Measurements from ENCODE around the gene PDGFRB. TPM values are rescaled to one million over a fixed set of nuclear protein-coding genes. Genes with fewer than 3 reads are reported as not detected.

PDGFRB gene
- total RNA-seq, 1 donor from 2014 or later, result 74.8 TPM

DNA sequence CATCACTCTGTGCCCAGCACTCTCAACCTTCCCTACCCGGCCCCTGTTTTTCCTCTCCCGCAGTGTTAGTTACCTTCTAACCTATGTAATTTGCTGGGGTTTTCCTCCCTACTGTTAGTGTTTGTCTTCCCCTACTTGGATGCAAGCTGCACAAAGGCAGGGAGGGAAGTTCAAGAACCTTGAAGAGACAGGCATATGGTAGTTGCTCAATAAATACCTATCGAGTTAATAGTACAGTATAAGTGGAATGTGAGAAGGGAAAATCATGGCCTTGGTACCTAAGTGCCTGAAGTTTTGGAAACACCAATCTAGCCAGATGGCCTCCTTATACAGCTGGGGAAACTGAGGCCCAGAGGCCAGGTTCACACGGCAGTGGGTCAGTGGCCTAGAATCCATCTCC lies 24.2 kb downstream of the PDGFRB start:
- Mint-ChIP-seq H3K4me1 (ENCODE audit: unreplicated experiment) (peaks cover 33% of the 10 kb centered on the region), H3K36me3 (peaks cover 3% of the 10 kb centered on the region), H3K4me3 (no peak overlapping the region), H3K27me3 (peaks cover 16% of the 10 kb centered on the region), H3K27ac (no peak overlapping the region), H3K9me3 (no peaks in the 10 kb centered on the region)
- no peak for DNase-seq (ENCODE audit: extremely low spot score, unreplicated experiment)
- TF ChIP-seq, protein P1, sequence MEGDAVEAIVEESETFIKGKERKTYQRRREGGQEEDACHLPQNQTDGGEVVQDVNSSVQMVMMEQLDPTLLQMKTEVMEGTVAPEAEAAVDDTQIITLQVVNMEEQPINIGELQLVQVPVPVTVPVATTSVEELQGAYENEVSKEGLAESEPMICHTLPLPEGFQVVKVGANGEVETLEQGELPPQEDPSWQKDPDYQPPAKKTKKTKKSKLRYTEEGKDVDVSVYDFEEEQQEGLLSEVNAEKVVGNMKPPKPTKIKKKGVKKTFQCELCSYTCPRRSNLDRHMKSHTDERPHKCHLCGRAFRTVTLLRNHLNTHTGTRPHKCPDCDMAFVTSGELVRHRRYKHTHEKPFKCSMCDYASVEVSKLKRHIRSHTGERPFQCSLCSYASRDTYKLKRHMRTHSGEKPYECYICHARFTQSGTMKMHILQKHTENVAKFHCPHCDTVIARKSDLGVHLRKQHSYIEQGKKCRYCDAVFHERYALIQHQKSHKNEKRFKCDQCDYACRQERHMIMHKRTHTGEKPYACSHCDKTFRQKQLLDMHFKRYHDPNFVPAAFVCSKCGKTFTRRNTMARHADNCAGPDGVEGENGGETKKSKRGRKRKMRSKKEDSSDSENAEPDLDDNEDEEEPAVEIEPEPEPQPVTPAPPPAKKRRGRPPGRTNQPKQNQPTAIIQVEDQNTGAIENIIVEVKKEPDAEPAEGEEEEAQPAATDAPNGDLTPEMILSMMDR (conservative IDR thresholded peaks at IDR 0.05), result no peak

DNA sequence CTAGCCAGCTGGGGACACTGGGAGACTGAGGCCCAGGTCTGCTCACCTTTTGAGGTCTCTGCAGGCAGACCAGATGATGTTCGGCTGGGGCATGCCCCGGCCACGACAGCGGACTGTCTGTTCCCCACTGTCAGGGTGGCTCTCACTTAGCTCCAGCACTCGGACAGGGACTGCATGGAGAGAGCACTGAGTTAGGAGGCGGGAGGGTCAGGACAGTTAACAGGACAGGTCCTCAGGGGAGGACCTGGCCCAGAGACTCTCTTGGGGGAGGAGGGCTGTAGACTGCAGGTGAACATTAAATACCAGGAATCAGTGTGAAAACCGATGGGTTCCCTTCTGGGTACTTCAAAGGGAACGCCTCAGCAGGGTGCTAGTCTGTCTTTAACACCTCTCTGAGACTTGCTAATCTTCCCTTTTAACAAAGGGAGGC lies 25.1 kb downstream of the PDGFRB start:
- peaks cover 16% of the 10 kb centered on the region for H3K27me3 Mint-ChIP-seq
- peaks cover 28% of the 10 kb centered on the region for H3K4me1 Mint-ChIP-seq (ENCODE audit: unreplicated experiment)

DNA sequence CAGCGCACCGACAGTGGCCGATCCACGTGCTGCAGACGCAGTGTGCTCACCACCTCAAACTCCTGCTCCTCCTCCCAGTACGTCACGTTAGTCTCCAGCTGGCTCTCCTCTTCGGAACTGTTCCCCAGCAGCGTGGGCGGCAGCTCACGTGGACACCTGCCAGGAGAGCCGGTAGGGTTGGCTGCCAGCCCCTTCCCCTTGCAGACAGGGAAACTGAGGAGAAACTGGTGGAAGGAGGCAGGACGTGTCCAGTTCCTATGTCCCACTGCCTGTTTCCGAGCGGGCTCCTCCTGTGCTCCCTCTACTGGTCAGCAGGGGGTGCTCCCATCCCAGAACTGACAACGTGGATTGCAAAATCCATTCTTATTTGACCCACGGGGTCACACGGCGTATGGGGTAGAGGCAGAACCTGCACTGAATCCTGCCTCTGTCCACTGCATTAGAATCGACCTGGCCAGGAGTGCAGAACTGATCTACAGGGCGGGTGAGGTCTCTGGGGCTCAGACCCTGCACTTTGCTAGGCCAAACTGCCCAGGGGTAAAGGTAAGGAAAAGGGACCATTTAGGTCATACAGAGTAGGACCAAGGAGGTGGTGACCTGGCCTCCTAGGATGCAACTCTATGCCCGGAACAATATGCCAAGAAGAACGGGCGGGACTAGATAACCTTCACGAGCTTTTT lies 25.7 kb downstream of the PDGFRB start:
- H3K27me3 Mint-ChIP-seq, result peaks cover 16% of the 10 kb centered on the region
- H3K36me3 Mint-ChIP-seq, result peaks cover 3% of the 10 kb centered on the region
- TF ChIP-seq, protein P1 (conservative IDR thresholded peaks at IDR 0.05), result peak; percentile 95
- no peak for DNase-seq (ENCODE audit: extremely low spot score, unreplicated experiment)
- peaks cover 27% of the 10 kb centered on the region for H3K4me1 Mint-ChIP-seq (ENCODE audit: unreplicated experiment)
- H3K9me3 Mint-ChIP-seq, result no peaks in the 10 kb centered on the region
- H3K27ac Mint-ChIP-seq, result peak overlapping the region; percentile 23
- no peak overlapping the region for H3K4me3 Mint-ChIP-seq

More for the DNA sequence above, 25.1 kb downstream of the PDGFRB start:
- Mint-ChIP-seq H3K9me3 (no peaks in the 10 kb centered on the region), H3K36me3 (peaks cover 3% of the 10 kb centered on the region), H3K27ac (no peak overlapping the region), H3K4me3 (no peak overlapping the region)
- TF ChIP-seq, protein P1 (conservative IDR thresholded peaks at IDR 0.05), result no peak
- DNase-seq (ENCODE audit: extremely low spot score, unreplicated experiment), result no peak

DNA sequence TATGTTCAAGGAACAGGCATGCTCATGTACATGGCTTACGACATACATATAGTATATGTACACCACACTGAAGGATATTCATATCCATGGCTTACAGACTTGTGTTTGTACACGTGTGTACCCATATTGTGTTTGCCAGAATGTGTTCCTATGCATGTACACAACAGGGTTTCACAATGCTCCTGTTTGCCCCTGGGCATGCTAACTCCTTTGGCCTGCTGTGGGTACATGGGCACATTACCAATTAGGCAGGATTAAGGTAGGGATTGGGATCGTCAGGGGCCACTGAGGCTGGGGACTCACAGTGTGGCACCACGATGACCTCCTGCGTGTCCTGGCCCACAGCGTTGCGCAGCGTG lies 26.2 kb downstream of the PDGFRB start:
- Mint-ChIP-seq H3K4me1 (ENCODE audit: unreplicated experiment) (peaks cover 25% of the 10 kb centered on the region), H3K36me3 (peaks cover 3% of the 10 kb centered on the region), H3K27ac (no peak overlapping the region), H3K4me3 (no peak overlapping the region), H3K9me3 (no peaks in the 10 kb centered on the region), H3K27me3 (peaks cover 16% of the 10 kb centered on the region)
- TF ChIP-seq, protein P1 (conservative IDR thresholded peaks at IDR 0.05), result no peak
- DNase-seq (ENCODE audit: extremely low spot score, unreplicated experiment), result no peak

DNA sequence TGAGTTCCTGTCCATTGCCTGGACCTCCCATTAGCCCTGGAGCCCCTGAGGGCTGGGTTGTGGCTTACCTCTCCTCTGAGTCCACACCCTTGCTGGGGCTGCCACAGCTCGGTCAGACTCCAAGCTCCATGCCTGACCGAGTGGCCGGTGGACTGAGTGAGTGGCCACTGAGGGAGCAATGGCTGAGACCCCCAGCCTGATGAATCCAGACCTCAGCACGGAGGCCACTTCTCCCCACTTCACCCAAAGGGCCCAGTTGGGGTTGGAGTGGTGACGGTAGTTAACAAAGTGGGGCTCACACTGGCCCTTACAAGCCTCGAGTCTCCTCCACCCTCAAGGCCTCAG lies 28.8 kb downstream of the PDGFRB start:
- no peaks in the 10 kb centered on the region for H3K9me3 Mint-ChIP-seq
- no peak overlapping the region for H3K27ac Mint-ChIP-seq
- H3K4me3 Mint-ChIP-seq, result no peak overlapping the region
- H3K4me1 Mint-ChIP-seq (ENCODE audit: unreplicated experiment), result peaks cover 19% of the 10 kb centered on the region
- no peaks in the 10 kb centered on the region for H3K36me3 Mint-ChIP-seq
- peaks cover 12% of the 10 kb centered on the region for H3K27me3 Mint-ChIP-seq
- TF ChIP-seq, protein P1 (conservative IDR thresholded peaks at IDR 0.05), result no peak
- no peak for DNase-seq (ENCODE audit: extremely low spot score, unreplicated experiment)

Measured in type B pancreatic cell (in vitro differentiated cells).